H9 (cell line): ENCODE measurements around the gene QDPR. TPM values are rescaled to one million over a fixed set of nuclear protein-coding genes. Genes with fewer than 3 reads are reported as not detected.

Source experiments
- DNase-seq: peaks from one replicate; pipeline ENCODE4 v3.0.0-alpha.2; 2017
- H2AFZ ChIP-seq: one replicate; pipeline ENCODE4 v1.6.1; 2013; ENCODE audit warnings: mild to moderate bottlenecking, low read length, control low read depth, moderate library complexity
- H2AK5ac ChIP-seq: 2 replicates; pipeline ENCODE4 v1.6.1; 2013; ENCODE audit warnings: low read length, control low read depth, mixed read lengths; ENCODE audit not compliant: insufficient read length
- H2BK120ac ChIP-seq: one replicate; pipeline ENCODE4 v1.6.1; 2013; ENCODE audit warnings: low read depth, mild to moderate bottlenecking, low read length, control low read depth, inconsistent platforms; ENCODE audit not compliant: poor library complexity, severe bottlenecking
- H2BK12ac ChIP-seq: 2 replicates; pipeline ENCODE4 v1.6.1; 2013; ENCODE audit warnings: low read length, control low read depth, mixed read lengths, low read depth; ENCODE audit not compliant: insufficient read length
- H2BK15ac ChIP-seq: 2 replicates; pipeline ENCODE4 v1.6.1; 2013; ENCODE audit warnings: low read depth, low read length, control low read depth
- H2BK20ac ChIP-seq: one replicate; pipeline ENCODE4 v1.6.1; 2013; ENCODE audit warnings: low read depth, mild to moderate bottlenecking, low read length, control low read depth, inconsistent platforms; ENCODE audit not compliant: poor library complexity, severe bottlenecking
- H2BK5ac ChIP-seq: 2 replicates; pipeline ENCODE4 v1.6.1; 2013; ENCODE audit warnings: low read length, control low read depth, mixed read lengths; ENCODE audit not compliant: insufficient read length
- H3K14ac ChIP-seq: 2 replicates; pipeline ENCODE4 v1.6.1; 2013; ENCODE audit warnings: low read length, control low read depth; ENCODE audit not compliant: insufficient read depth
- H3K18ac ChIP-seq: 2 replicates; pipeline ENCODE4 v1.6.1; 2013; ENCODE audit warnings: low read depth, mild to moderate bottlenecking, mixed read lengths, low read length, control low read depth; ENCODE audit not compliant: insufficient read length
- H3K23ac ChIP-seq: 2 replicates; pipeline ENCODE4 v1.6.1; 2013; ENCODE audit warnings: low read length, control low read depth, mixed read lengths, low read depth; ENCODE audit not compliant: insufficient read length
- H3K23me2 ChIP-seq: 2 replicates; pipeline ENCODE4 v1.6.1; 2013; ENCODE audit warnings: low read depth, mild to moderate bottlenecking, mixed read lengths, low read length, control low read depth; ENCODE audit not compliant: insufficient read length, poor library complexity, severe bottlenecking
- H3K27ac ChIP-seq: 2 replicates; pipeline ENCODE4 v1.5.1; 2013; ENCODE audit warnings: low read length, control low read depth, mixed read lengths, low read depth; ENCODE audit not compliant: insufficient read length
- H3K27me3 ChIP-seq: 2 replicates; pipeline ENCODE4 v1.6.1; 2013; ENCODE audit warnings: low read length, control low read depth, inconsistent platforms; ENCODE audit not compliant: insufficient read depth
- H3K4ac ChIP-seq: 2 replicates; pipeline ENCODE4 v1.6.1; 2013; ENCODE audit warnings: low read depth, mild to moderate bottlenecking, control low read depth, inconsistent platforms, low read length, moderate library complexity
- H3K4me1 ChIP-seq: 2 replicates; pipeline ENCODE4 v1.6.1; 2013; ENCODE audit warnings: low read length, control low read depth, inconsistent platforms; ENCODE audit not compliant: insufficient read depth
- H3K4me2 ChIP-seq: 2 replicates; pipeline ENCODE4 v1.6.1; 2013; ENCODE audit warnings: low read length, control low read depth, mixed read lengths; ENCODE audit not compliant: insufficient read length, insufficient read depth
- H3K56ac ChIP-seq: 2 replicates; pipeline ENCODE4 v1.6.1; 2013; ENCODE audit warnings: low read depth, mild to moderate bottlenecking, mixed read lengths, low read length, control low read depth; ENCODE audit not compliant: insufficient read length
- H3K79me1 ChIP-seq: 2 replicates; pipeline ENCODE4 v1.6.1; 2013; ENCODE audit warnings: low read depth, mild to moderate bottlenecking, moderate library complexity, low read length, control low read depth, inconsistent platforms; ENCODE audit not compliant: insufficient read depth, poor library complexity, severe bottlenecking
- H3K79me2 ChIP-seq: 2 replicates; pipeline ENCODE4 v1.6.1; 2013; ENCODE audit warnings: low read length, control low read depth, inconsistent platforms; ENCODE audit not compliant: insufficient read depth
- H3K9ac ChIP-seq: 2 replicates; pipeline ENCODE4 v1.6.1; 2013; ENCODE audit warnings: low read length, control low read depth, mixed read lengths; ENCODE audit not compliant: insufficient read length; ENCODE audit errors: extremely low read depth
- H3K9me3 ChIP-seq: one replicate; pipeline ENCODE4 v1.6.1; 2013; ENCODE audit warnings: low read depth, low read length, inconsistent platforms; ENCODE audit not compliant: control insufficient read depth
- H3T11ph ChIP-seq: one replicate; pipeline ENCODE4 v1.6.1; 2013; ENCODE audit warnings: mild to moderate bottlenecking, low read length, control low read depth, inconsistent platforms
- H4K20me1 ChIP-seq: one replicate; pipeline ENCODE4 v1.6.1; 2013; ENCODE audit not compliant: control insufficient read depth, insufficient read length, insufficient read depth
- H4K5ac ChIP-seq: 2 replicates; pipeline ENCODE4 v1.6.1; 2013; ENCODE audit warnings: low read depth, mild to moderate bottlenecking, mixed read lengths, low read length, control low read depth; ENCODE audit not compliant: insufficient read length
- H4K8ac ChIP-seq: replicated peaks from 2 replicates; pipeline ENCODE4 v1.6.1; 2013; ENCODE audit warnings: low read length, control low read depth, mixed read lengths, low read depth; ENCODE audit not compliant: insufficient read length
- H4K91ac ChIP-seq: 2 replicates; pipeline ENCODE4 v1.6.1; 2013; ENCODE audit warnings: low read depth, mild to moderate bottlenecking, moderate library complexity, mixed read lengths, low read length, control low read depth; ENCODE audit not compliant: insufficient read length
- H3K27ac Mint-ChIP-seq, 3 experiments: 2 replicates in 2 of 3; 3 replicates in 1 of 3; pipeline ENCODE4 v1.8.0; 2020 to 2021; ENCODE audit warnings: mixed read lengths in 3 of 3, mild to moderate bottlenecking in 1 of 3, moderate library complexity in 1 of 3
- H3K27me3 Mint-ChIP-seq: 2 replicates; pipeline ENCODE4 v1.8.0; 2021; ENCODE audit warnings: low read depth, mild to moderate bottlenecking, moderate library complexity, mixed read lengths
- H3K36me3 Mint-ChIP-seq, 3 experiments: 2 replicates in 2 of 3; 3 replicates in 1 of 3; pipeline ENCODE4 v1.8.0; 2020 to 2021; ENCODE audit warnings: low read depth in 3 of 3, mixed read lengths in 3 of 3; ENCODE audit not compliant: insufficient read depth in 1 of 3
- H3K4me1 Mint-ChIP-seq, 2 experiments: 2 replicates each; pipeline ENCODE4 v1.8.0; 2020; ENCODE audit warnings: mixed read lengths in 2 of 2
- H3K4me3 Mint-ChIP-seq, 2 experiments: 2 replicates in 1 of 2; 3 replicates in 1 of 2; pipeline ENCODE4 v1.8.0; 2020 to 2021; ENCODE audit warnings: mild to moderate bottlenecking in 2 of 2, mixed read lengths in 2 of 2, moderate library complexity in 1 of 2
- H3K9me3 Mint-ChIP-seq, 2 experiments: 2 replicates in 1 of 2; 3 replicates in 1 of 2; pipeline ENCODE4 v1.8.0; 2020; ENCODE audit warnings: mild to moderate bottlenecking in 2 of 2, mixed read lengths in 2 of 2, moderate library complexity in 1 of 2
- CTCF ChIP-seq: fragments of 200-600 bp; sonication (generic); conservative IDR thresholded peaks from 3 replicates; pipeline ENCODE4 v1.8.0; 2021; ENCODE audit warnings: antibody characterized with exemption, mild to moderate bottlenecking
- WGBS: extraction: QIAGEN DNeasy Blood & Tissue Kit; methylation state at CpG from one replicate; pipeline ENCODE4 v1.1.7; 2013; ENCODE audit warnings: missing lambda C conversion rate, low lambda C conversion rate, mixed read lengths; ENCODE audit not compliant: insufficient read length; ENCODE audit errors: extremely low coverage; 5-methylcytosine and 5-hydroxymethylcytosine counted together
- total RNA-seq: library from RNA; stranded (reverse); gene quantifications from 2 replicates; pipeline ENCODE4 v1.2.1, GENCODE V29; 2021

Gene QDPR
- total RNA-seq, 1 experiment from 2014 or later, result 23.5 TPM

GRCh38 chr4:17492876-17493275 lies 19.0 kb downstream of the QDPR start:
- no peak overlapping the region for H3K18ac ChIP-seq
- DNase-seq, result no peak
- no peak overlapping the region for H2AK5ac ChIP-seq
- H3K36me3 Mint-ChIP-seq, result peaks cover 8 to 28% (median 18%) of the 10 kb centered on the region in 3 experiments; a peak in 6 of 7 replicates
- H2BK12ac ChIP-seq, result no peak overlapping the region
- no peaks in the 10 kb centered on the region for H3K4me1 ChIP-seq
- H3K23me2 ChIP-seq, result peaks cover 3% of the 10 kb centered on the region
- no peak overlapping the region for H4K91ac ChIP-seq
- no peak overlapping the region for H4K8ac ChIP-seq
- H3K9ac ChIP-seq, result no peak overlapping the region
- H3K23ac ChIP-seq, result no peak overlapping the region
- no peak overlapping the region for H2BK15ac ChIP-seq
- H4K5ac ChIP-seq, result no peak overlapping the region
- H3K79me2 ChIP-seq, result no peaks in the 10 kb centered on the region
- H3K4me3 Mint-ChIP-seq, result no peak overlapping the region
- H4K20me1 ChIP-seq, result peaks cover 3% of the 10 kb centered on the region
- no peak overlapping the region for H3K27ac Mint-ChIP-seq
- no peak overlapping the region for H3K4ac ChIP-seq
- H3K27me3 ChIP-seq, result no peaks in the 10 kb centered on the region
- H2BK5ac ChIP-seq, result no peak overlapping the region
- H3K9me3 ChIP-seq, result no peaks in the 10 kb centered on the region
- H2BK20ac ChIP-seq, result no peak overlapping the region
- no peak overlapping the region for H3T11ph ChIP-seq
- no peak overlapping the region for H2BK120ac ChIP-seq
- H3K9me3 Mint-ChIP-seq, result no peaks in the 10 kb centered on the region
- no peak overlapping the region for H3K14ac ChIP-seq
- H3K79me1 ChIP-seq, result no peaks in the 10 kb centered on the region
- H3K4me2 ChIP-seq, result no peak overlapping the region
- H3K56ac ChIP-seq, result no peak overlapping the region
- no peak overlapping the region for H3K27ac ChIP-seq
- no peaks in the 10 kb centered on the region for H3K27me3 Mint-ChIP-seq
- H2AFZ ChIP-seq, result no peak overlapping the region
- peaks cover 11 to 16% of the 10 kb centered on the region in 2 experiments for H3K4me1 Mint-ChIP-seq
- no CpG with 5 or more reads among the region's 2 CpGs for WGBS
- TF ChIP-seq CTCF, result no peak
